ENCODE measurements around the gene RSRP1.

RSRP1 gene

GRCh38 chr1:25232866-25233784, 14.1 kb downstream of the RSRP1 start:
- TF ChIP-seq CTCF (IDR thresholded peaks at IDR 0.05) = no peak
- peak overlapping the region; percentile 80 for H3K9ac ChIP-seq
- no peaks in the 10 kb centered on the region for H3K4me1 ChIP-seq
- no peaks in the 10 kb centered on the region for H3K36me3 ChIP-seq (ENCODE audit: control insufficient read depth, insufficient read depth, low read length)
- peak overlapping the region; percentile 96 for H3K4me3 ChIP-seq (ENCODE audit: low read depth, low read length)
- peak overlapping the region; percentile 92 for H3K27ac ChIP-seq
- H3K9me3 ChIP-seq (ENCODE audit: control insufficient read depth, low read length) = no peaks in the 10 kb centered on the region
- H3K4me2 ChIP-seq (ENCODE audit: low read length) = peak overlapping the region; percentile 97
- H2AFZ ChIP-seq = peak overlapping the region; percentile 76
- H3K79me2 ChIP-seq = no peaks in the 10 kb centered on the region
- H3K27me3 ChIP-seq (ENCODE audit: control insufficient read depth, insufficient read depth, low read length) = no peaks in the 10 kb centered on the region

DNA sequence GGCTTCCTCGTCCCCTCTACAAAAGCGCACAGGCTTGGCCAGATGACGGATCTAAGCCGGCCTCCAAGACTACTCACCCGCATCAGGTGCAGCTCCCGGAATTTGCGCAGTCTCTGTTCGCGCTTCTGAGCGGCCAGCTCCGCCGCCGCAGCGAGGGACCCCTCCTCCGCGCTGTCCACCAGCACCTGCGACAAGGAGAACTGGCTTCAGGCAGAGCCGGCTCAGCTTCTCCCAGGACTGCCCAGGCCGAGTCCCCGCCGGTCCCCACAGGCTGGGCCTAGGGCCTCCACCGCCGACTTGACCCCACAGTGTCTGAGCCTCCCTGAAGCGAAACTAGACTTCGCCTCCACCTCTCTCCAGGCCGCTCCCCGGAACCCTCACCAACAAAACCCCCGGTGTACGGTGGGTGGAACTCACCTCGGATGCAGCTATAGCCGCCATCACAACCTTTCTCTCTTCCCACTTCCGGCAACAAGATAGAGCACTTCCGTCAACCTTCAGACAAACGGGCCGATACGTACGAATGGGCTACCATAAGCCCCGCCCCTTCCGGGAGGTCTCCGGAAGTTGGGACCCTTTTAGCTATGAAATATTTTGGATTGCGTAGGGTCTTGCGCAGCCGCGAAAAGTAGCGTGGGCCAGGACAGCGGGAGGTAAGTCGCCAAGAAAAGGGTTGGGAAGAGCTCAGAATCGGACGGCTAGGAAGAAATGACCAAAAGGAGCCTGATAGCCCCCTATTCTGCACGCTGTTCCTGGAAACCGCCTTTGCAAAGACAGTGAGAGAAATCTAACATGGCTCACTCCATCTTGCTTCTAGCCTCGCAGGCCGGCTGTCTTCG, 15.0 kb downstream of the RSRP1 start, which contains the start of gene SYF2:
Gene SYF2 (minus strand): TSS at position 476 of the 839 bp plus-strand sequence. CDS start 35 bp downstream, at position 441.
- peak within 1 kb of the TSS; percentile 96 for H3K4me3 ChIP-seq (ENCODE audit: low read depth, low read length)
- TF ChIP-seq CTCF (IDR thresholded peaks at IDR 0.05) = no peak
- H3K4me2 ChIP-seq (ENCODE audit: low read length) = peak within 1 kb of the TSS; percentile 97
- no peaks in the 10 kb centered on the region for H3K9me3 ChIP-seq (ENCODE audit: control insufficient read depth, low read length)
- no peaks in the 10 kb centered on the region for H3K27me3 ChIP-seq (ENCODE audit: control insufficient read depth, insufficient read depth, low read length)
- H2AFZ ChIP-seq = peak within 1 kb of the TSS; percentile 76
- H3K27ac ChIP-seq = peak within 1 kb of the TSS; percentile 92
- no peaks in the 10 kb centered on the region for H3K4me1 ChIP-seq
- H3K36me3 ChIP-seq (ENCODE audit: control insufficient read depth, insufficient read depth, low read length) = no peaks in the 10 kb centered on the region
- H3K9ac ChIP-seq = peak within 1 kb of the TSS; percentile 80
- no peaks in the 10 kb centered on the region for H3K79me2 ChIP-seq

- TF ChIP-seq CTCF (IDR thresholded peaks at IDR 0.05) = no peak
- H3K27me3 ChIP-seq (ENCODE audit: control insufficient read depth, insufficient read depth, low read length) = no peaks in the 10 kb centered on the region
- no peak overlapping the region for H3K4me2 ChIP-seq (ENCODE audit: low read length)
- H3K9ac ChIP-seq = no peak overlapping the region
- no peaks in the 10 kb centered on the region for H3K9me3 ChIP-seq (ENCODE audit: control insufficient read depth, low read length)
- peaks cover 2% of the 10 kb centered on the region for H3K36me3 ChIP-seq (ENCODE audit: control insufficient read depth, insufficient read depth, low read length)
- no peak overlapping the region for H3K4me3 ChIP-seq (ENCODE audit: low read depth, low read length)
- no peaks in the 10 kb centered on the region for H3K4me1 ChIP-seq
- no peaks in the 10 kb centered on the region for H3K79me2 ChIP-seq
- no peak overlapping the region for H3K27ac ChIP-seq
- no peak overlapping the region for H2AFZ ChIP-seq
These were observed 23.8 kb downstream of the RSRP1 start for GRCh38 chr1:25223471-25223870.

- Histone ChIP-seq H3K79me2 (no peaks in the 10 kb centered on the region), H3K27me3 (ENCODE audit: control insufficient read depth, insufficient read depth, low read length) (no peaks in the 10 kb centered on the region), H3K36me3 (ENCODE audit: control insufficient read depth, insufficient read depth, low read length) (peaks cover 2% of the 10 kb centered on the region), H2AFZ (no peak overlapping the region), H3K4me2 (ENCODE audit: low read length) (no peak overlapping the region), H3K4me1 (no peaks in the 10 kb centered on the region), H3K9me3 (ENCODE audit: control insufficient read depth, low read length) (no peaks in the 10 kb centered on the region), H3K4me3 (ENCODE audit: low read depth, low read length) (no peak overlapping the region), H3K9ac (no peak overlapping the region), H3K27ac (no peak overlapping the region)
- TF ChIP-seq CTCF (IDR thresholded peaks at IDR 0.05) = no peak
These were observed 24.6 kb downstream of the RSRP1 start for GRCh38 chr1:25222606-25223005.

Data from parathyroid adenoma (tissue), 2 donors.